Endodermal cell (in vitro differentiated cells): ENCODE results near the gene PAN3. TPM values are rescaled to one million over a fixed set of nuclear protein-coding genes. Genes with fewer than 3 reads are reported as not detected.
A peak's percentile ranks its signal among the peaks of the same experiment; 100 is the strongest.

Experiments used
- DNase-seq: peaks from one replicate; pipeline ENCODE4 v3.0.0-alpha.2; 2017
- H3K27ac ChIP-seq: 2 replicates; pipeline ENCODE4 v1.5.1; 2013; ENCODE audit warnings: mild to moderate bottlenecking, low read depth, low read length, moderate library complexity
- H3K27me3 ChIP-seq: 2 replicates; pipeline ENCODE4 v1.6.1; 2013; ENCODE audit warnings: mild to moderate bottlenecking, low read length, moderate library complexity; ENCODE audit not compliant: insufficient read depth, control insufficient read depth, poor library complexity, severe bottlenecking
- H3K36me3 ChIP-seq: 2 replicates; pipeline ENCODE4 v1.7.0; 2013; ENCODE audit warnings: mild to moderate bottlenecking, low read length, moderate library complexity; ENCODE audit not compliant: control insufficient read depth, insufficient read depth
- H3K4me1 ChIP-seq: one replicate; pipeline ENCODE4 v1.7.0; 2013; ENCODE audit warnings: low read length; ENCODE audit not compliant: control insufficient read depth, insufficient read depth
- H3K4me3 ChIP-seq: 2 replicates; pipeline ENCODE4 v1.5.1; 2013; ENCODE audit warnings: mild to moderate bottlenecking, low read length, moderate library complexity
- H3K9ac ChIP-seq: 2 replicates; pipeline ENCODE4 v1.6.1; 2013; ENCODE audit warnings: mild to moderate bottlenecking, low read length, moderate library complexity; ENCODE audit not compliant: poor library complexity, severe bottlenecking; ENCODE audit errors: extremely low read depth
- H3K9me3 ChIP-seq: 2 replicates; pipeline ENCODE4 v1.6.1; 2013; ENCODE audit warnings: mild to moderate bottlenecking, low read length, moderate library complexity; ENCODE audit not compliant: control insufficient read depth
- H3K27ac Mint-ChIP-seq: 2 replicates; pipeline ENCODE4 v1.8.0; 2020; ENCODE audit warnings: mixed read lengths
- H3K27me3 Mint-ChIP-seq: 2 replicates; pipeline ENCODE4 v1.8.0; 2021; ENCODE audit warnings: mild to moderate bottlenecking, mixed read lengths; ENCODE audit not compliant: insufficient read depth
- H3K36me3 Mint-ChIP-seq: 2 replicates; pipeline ENCODE4 v1.8.0; 2020; ENCODE audit warnings: low read depth, mixed read lengths
- H3K4me1 Mint-ChIP-seq: 2 replicates; pipeline ENCODE4 v1.8.0; 2020; ENCODE audit warnings: mixed read lengths
- H3K4me3 Mint-ChIP-seq: 2 replicates; pipeline ENCODE4 v1.8.0; 2020; ENCODE audit warnings: mild to moderate bottlenecking, moderate library complexity, mixed read lengths
- H3K9me3 Mint-ChIP-seq: 2 replicates; pipeline ENCODE4 v1.8.0; 2020; ENCODE audit warnings: mild to moderate bottlenecking, mixed read lengths
- CTCF ChIP-seq: fragments of 200-600 bp; sonication (generic); conservative IDR thresholded peaks from 2 replicates; pipeline ENCODE4 v1.5.0; 2021; ENCODE audit warnings: antibody characterized with exemption, mild to moderate bottlenecking
- WGBS, 2 experiments: methylation state at CpG; one replicate each; pipeline versions ENCODE4 v1.1.5 to v1.1.7; 2013; ENCODE audit warnings: missing lambda C conversion rate in 2 of 2, mixed read lengths in 1 of 2; ENCODE audit not compliant: insufficient coverage in 1 of 2, insufficient read length in 1 of 2; 5-methylcytosine and 5-hydroxymethylcytosine counted together
- total RNA-seq, 2 donors: library from RNA; stranded (reverse); fragmentation: NEBNext Ultra II Directional in 1 of 2; extraction: Animal tissue kit (Norgen Biotek cat#: 25700) in 1 of 2; gene quantifications; 2 replicates in 1 of 2; 3 replicates in 1 of 2; pipeline ENCODE4 v1.2.1, GENCODE V29; 2021

PAN3 gene
- total RNA-seq, 2 donors from 2014 or later: 73.5 to 73.8 TPM

DNA sequence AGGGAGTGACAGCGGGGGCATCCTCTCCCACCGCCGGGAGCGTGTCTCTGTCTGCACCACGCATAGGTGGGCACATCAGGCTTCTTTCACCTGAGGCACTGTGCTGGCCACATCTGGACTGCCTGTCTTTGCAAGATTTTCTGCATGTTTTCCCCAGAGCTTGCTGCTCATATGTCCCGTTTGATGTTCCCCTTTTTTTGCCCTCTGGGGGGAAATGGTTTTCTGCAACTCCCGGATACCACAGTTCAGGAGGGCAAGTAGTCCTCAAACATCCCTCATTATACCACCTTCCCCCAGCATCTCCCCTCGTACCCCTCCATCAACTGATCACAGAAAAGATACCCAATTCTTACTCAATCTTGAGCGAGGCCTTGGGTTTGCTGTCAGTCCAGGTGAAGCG lies 168.0 kb downstream of the PAN3 start:
- no peak overlapping the region for H3K4me3 Mint-ChIP-seq

DNA sequence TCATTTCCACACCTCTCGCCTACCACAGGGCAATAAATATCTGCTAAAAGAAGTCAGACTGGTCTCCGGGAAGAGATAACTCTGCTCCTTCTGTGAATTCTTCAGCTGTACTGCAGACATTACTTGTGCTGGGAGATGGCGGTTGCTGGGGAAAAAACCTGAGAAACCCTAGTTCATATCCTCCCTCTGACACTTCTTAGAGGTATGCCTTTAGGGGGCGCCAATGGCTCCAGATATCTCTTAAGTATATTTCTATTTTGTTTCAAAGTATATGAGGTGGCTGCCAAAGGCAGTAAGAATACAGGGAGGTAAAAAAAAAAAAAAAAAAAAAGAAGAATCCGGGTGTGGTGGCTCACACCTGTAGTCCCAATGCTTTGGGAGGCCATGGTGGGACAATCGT lies 175.2 kb downstream of the PAN3 start:
- no peak overlapping the region for H3K4me3 ChIP-seq
- Mint-ChIP-seq H3K27ac (no peak overlapping the region), H3K9me3 (no peaks in the 10 kb centered on the region), H3K27me3 (no peaks in the 10 kb centered on the region), H3K4me1 (peaks cover 15% of the 10 kb centered on the region), H3K36me3 (no peaks in the 10 kb centered on the region), H3K4me3 (no peak overlapping the region)
- no peaks in the 10 kb centered on the region for H3K36me3 ChIP-seq
- H3K27me3 ChIP-seq: no peaks in the 10 kb centered on the region
- TF ChIP-seq CTCF: peak; percentile 62
- 96 to 100% methylated on average over 2 to 5 of the region's 6 CpGs for WGBS, 2 experiments
- peak; percentile 63 for DNase-seq
- no peak overlapping the region for H3K27ac ChIP-seq
- no peaks in the 10 kb centered on the region for H3K9me3 ChIP-seq
- no peak overlapping the region for H3K9ac ChIP-seq
- peaks cover 5% of the 10 kb centered on the region for H3K4me1 ChIP-seq

More for the DNA sequence above, 168.0 kb downstream of the PAN3 start:
- Histone ChIP-seq H3K27me3 (no peaks in the 10 kb centered on the region), H3K36me3 (no peaks in the 10 kb centered on the region), H3K4me3 (no peak overlapping the region), H3K4me1 (peaks cover 24% of the 10 kb centered on the region), H3K9ac (no peak overlapping the region), H3K27ac (no peak overlapping the region), H3K9me3 (no peaks in the 10 kb centered on the region)
- DNase-seq: no peak
- no peak for TF ChIP-seq CTCF
- Mint-ChIP-seq H3K4me1 (peaks cover 55% of the 10 kb centered on the region), H3K27ac (no peak overlapping the region), H3K9me3 (no peaks in the 10 kb centered on the region), H3K36me3 (no peaks in the 10 kb centered on the region), H3K27me3 (no peaks in the 10 kb centered on the region)
- 95 to 100% methylated on average over 2 to 10 of the region's 10 CpGs for WGBS, 2 experiments

- Histone ChIP-seq H3K36me3 (no peaks in the 10 kb centered on the region), H3K4me3 (no peak overlapping the region), H3K9ac (no peak overlapping the region), H3K9me3 (no peaks in the 10 kb centered on the region), H3K27ac (no peak overlapping the region), H3K4me1 (no peaks in the 10 kb centered on the region), H3K27me3 (no peaks in the 10 kb centered on the region)
- Mint-ChIP-seq H3K9me3 (no peaks in the 10 kb centered on the region), H3K27me3 (no peaks in the 10 kb centered on the region), H3K4me1 (peaks cover 8% of the 10 kb centered on the region), H3K4me3 (no peak overlapping the region), H3K27ac (no peak overlapping the region), H3K36me3 (no peaks in the 10 kb centered on the region)
- TF ChIP-seq CTCF: no peak
- 89 to 97% methylated on average over 1 to 6 of the region's 6 CpGs for WGBS, 2 experiments
- no peak for DNase-seq
Measured at GRCh38 chr13:28314879-28315278, 176.5 kb downstream of the PAN3 start.
